HS-5 (cell line): Measurements from ENCODE around the gene TYW1B.
"Not testable (repeated sequence)": the region's sequence is repeated elsewhere in the genome, so short reads cannot be mapped to it uniquely, and the experiment has no call there.

Experiments used
- DNase-seq: peaks from one replicate; pipeline ENCODE4 v3.0.0-alpha.2; 2012; ENCODE audit warnings: low read depth

Gene TYW1B

DNA sequence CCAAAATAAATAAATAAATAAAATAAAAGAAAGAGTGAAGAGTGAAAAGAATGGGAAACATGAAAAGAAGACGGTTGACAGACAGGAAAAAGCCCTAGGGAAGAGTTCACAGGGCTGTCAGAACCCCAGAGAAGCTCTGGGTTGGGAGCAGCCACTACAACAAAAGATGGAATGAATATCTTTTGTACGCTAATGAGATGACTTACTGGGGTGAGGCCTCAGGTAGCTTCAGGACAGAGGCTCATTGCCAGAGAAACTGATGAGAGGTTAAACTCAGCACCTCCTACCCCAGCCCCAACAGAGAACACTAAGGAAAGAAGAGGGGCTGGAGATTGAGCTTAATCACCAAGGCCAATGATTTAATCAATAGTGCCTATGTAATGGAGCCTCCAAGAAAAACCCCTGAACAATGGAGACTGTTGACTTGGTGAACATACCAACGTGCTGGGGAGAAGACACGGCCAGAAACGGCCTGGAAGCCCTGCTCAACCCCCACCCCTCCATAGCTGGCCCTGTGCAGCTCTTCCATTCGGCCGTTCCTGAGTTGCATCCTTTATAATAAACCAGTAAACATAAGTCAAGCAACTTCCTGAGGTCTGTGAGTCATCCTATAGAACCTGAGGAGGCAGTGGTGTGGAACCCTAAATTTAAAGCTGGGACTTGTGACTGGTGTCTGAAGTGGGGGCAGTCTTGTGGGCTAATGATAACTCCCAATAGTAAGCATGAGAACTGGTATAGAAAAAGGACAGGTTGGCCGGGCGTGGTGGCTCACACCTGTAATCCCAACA, 11.4 kb downstream of the TYW1B start:
- DNase-seq: not testable (repeated sequence)

DNA sequence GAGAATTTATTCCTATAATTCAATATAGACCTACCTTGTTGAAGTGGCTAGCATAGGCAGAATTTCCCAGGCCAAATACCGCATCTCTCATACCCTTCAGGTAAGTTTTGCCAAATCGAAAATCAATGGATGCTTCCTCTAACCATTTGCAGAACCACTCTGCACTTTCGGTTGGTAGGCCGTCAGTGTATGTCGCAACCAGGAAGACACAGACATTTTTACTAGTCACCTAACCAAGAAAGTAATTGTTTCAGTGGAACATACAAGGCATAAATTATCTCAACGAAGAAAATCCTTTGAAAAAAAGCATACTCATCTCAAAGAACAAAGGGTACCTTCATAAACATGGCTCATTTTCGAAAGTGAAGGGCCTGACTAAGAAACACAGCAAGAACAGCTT, 17.6 kb downstream of the TYW1B start:
- DNase-seq: not testable (repeated sequence)

DNA sequence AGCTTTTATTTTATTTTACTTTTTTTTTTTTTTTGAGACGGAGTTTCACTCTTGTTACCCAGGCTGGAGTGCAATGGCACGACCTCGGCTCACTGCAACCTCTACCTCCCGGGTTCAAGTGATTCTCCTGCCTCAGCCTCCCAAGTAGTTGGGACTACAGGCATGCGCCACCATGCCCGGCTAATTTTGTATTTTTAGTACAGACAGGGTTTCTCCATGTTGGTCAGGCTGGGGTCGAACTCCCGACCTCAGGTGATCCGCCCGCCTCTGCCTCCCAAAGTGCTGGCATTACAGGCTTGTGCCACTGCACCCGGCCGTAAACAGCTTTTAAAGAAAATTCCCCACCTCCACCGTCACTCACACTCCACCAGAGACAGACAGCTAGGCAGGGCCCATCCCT, 19.5 kb downstream of the TYW1B start:
- DNase-seq: not testable (repeated sequence)

DNA sequence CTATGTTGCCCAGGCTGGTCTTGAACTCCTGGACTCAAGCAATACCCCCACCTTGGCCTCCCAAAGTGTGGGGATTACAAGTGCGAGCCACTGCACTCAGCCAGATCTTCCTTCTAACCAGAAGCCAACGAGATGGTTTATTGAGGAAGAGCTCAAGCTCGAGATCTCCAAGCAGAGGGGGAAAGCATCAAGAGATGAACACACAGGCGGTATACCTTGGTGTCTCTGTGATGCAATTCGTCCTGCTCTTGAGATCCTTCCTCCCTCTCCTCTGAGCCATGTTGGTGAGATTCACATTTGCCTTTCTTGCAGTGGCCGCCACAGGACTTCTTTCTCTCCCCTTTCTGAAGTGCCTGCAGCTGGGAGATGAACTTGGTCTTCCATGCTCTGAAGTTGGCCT, 21.1 kb downstream of the TYW1B start:
- DNase-seq: not testable (repeated sequence)

DNA sequence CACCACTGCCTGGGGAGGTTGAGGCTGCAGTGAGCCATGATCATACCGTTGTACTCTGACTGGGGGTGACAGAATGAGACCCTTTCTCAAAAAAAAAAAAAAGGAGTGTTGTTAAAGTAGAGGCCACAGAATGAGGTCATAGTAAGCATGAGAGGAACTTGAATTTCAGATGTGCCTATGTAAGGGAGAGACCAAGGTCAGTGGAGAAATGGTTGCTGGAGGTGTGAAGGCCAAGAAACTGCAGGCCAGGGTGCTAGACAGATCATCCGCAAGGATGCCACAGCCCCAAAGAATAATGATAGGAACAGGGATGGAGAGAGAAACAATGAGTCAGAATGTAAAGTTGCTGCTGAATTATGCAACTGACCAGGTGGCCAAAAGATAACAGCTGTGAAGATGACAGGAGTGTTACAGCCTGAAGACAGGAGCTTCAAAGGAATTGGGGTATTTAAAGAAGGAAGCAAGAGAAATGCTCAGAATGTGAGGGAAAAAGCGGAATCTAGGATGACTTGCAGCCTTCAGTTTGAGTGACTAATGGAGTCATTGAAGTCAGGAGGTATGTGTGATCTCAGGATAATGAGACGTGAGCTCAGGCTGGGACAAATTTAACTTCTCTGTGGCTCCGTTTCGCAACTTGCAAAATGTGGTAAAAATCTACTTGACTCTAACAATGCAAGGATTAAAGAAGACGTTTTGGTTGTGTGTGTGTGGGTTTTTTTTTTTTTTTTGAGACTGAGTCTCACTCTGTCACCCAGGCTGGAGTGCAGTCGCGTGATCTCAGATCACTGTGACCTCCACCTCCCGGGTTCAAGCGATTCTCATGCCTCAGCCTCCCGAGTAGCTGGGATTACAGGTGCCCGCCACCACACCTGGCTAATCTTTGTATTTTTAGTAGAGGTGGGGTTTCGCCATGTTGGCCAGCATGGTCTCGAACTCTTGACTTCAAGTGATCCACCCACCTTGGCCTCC, 22.2 kb downstream of the TYW1B start:
- peak; percentile 90 for DNase-seq

DNA sequence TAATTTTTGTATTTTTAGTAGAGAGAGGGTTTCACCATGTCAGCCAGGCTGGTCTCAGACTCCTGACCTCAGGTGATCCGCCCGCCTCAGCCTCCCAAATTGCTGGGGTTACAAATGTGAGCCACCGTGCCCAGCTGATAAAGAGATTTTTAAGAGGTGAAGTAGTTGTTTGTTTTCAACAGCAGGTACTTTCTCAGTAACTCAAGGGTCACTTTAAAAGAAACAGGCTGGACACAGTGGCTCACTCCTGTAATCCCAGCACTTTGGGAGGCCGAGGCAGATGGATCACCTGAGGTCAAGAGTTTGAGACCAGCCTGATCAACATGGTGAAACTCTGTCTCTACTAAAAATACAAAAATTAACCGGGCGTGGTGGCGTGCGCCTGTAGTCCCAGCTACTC, 24.2 kb downstream of the TYW1B start:
- not testable (repeated sequence) for DNase-seq

DNA sequence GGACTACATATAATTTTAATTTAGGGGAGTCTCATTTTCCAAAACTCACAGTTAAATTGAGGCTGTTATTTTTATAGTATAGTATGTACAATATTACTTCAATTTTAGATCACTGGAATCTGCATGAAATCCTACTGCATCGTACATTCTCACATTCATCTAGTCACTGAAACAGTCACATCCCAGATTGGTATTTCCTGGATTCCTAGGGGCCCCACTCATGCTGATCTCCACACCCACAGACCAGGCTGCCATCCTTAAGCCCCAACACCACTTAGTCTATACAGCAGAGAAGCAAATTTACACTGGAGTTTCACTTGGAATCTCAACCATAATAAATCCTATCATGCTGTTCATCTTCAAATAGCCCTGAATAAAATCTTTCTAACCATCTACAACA, 26.4 kb downstream of the TYW1B start:
- DNase-seq: not testable (repeated sequence)

DNA sequence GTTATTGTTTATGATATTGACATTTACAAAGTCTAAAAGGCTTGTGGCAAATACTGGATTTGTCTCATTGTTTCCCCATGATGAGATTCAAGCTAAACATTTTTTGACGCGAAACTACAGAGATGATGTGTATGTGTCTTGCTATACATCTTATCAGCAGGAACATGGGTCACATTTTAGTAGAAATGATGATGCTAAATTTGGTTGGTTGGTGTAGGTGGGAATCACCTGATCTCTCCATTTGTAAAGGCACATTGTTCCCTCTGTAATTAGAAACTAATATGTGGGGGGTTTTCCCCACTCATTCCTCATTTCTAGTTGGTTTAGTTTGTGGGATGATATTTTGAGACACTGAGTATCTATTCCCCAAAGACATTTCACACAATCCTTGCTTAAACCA, 32.6 kb downstream of the TYW1B start:
- DNase-seq: not testable (repeated sequence)

DNA sequence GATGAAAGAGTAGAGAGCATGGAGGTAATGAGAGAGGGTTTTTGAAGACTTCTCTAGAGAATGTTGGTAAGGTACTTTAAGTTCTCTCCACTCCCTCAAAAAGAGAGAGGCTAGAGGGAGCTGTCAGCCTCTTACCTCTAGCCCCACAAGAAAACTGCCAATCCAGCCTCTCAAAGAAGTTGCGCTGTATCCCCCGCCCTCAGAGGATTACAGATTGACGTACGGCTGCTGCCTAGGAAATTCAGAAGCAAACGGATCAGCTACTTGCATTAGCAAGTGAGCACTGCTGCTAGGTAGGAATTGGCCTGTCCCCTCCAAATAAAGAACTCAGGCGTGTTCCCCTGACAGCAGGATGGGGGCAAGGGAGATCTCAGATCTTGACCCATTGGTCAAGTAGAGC, 34.2 kb downstream of the TYW1B start:
- DNase-seq: no peak

DNA sequence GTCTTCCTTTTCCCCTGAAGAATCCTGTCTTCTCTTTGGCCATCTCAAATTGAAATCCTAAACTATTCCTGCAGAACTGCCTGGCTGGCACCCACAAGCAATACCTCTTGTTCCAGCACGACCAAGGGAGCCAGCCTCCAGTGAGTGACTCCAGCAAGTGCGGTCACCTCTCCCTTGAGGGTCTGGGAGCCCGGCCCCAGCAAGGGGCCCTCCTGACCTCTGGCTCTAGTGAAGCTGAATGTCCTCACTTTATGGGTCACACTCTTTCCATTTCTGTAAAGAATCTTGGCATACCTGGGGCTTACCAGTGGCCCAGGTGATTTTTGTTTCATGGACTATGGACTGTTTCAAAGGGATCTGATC, 37.3 kb downstream of the TYW1B start:
- DNase-seq: not testable (repeated sequence)

DNA sequence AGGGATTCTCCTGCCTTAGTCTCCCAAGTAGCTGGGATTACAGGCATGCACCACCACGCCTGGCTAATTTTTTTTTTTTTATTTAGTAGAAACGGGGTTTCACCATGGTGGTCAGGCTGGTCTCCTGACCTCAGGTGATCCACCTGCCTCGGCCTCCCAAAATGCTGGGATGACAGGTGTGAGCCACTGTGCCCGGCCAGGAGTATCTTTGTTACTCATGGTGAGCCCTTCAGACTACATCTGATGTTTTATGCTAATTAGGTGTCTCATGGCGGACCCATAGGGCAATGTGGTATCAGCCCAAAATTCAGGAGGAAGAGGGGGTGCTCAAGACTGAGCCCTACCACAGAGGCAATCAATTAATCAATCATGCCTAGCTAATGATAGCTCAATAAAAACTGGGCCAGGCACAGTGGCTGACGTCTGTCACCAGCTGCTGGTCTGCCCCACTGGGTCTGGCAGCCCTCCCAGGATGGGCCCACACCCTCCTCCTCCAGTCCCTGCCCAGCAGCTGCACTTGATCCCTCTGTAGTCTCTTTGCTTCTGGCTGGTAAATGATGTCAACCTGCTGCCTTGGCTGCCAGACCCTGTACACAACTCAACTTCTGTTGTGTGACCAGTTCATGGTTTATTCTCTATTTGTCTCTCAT, 37.8 kb downstream of the TYW1B start:
- not testable (repeated sequence) for DNase-seq

DNA sequence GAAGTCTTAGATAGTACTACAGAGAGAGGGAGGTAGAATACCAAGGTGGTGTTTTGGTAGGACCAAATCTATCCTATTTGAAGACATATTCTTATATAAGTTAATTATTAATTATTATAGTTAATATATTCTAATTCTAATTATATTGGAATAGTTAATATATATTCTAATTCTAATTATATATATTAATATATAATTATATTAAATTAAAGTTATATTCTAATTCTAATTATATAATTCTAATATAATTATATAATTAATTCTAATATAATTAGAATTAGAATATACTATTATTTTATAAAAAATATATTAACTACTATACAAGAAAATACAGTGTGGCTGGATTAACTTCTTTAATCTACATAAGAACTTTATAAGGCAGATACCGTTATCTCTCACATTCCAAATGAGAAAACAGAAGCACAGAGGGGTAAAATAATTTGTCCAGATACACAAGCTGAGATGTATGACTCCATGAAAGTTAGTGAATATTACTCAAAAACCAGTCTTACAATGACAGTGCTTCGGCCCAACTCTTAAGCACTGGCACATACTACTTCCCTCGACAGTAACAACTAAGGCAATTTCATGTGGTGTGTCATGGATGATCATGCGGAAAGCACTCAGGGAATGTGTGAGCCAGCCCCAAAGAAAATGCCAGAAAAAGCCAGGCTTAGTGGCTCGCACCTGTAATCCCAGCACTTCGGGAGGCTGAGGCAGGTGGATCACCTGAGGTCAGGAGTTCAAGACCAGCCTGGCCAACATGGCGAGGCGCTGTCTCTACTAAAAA, 42.6 kb downstream of the TYW1B start:
- DNase-seq: peak; percentile 60

DNA sequence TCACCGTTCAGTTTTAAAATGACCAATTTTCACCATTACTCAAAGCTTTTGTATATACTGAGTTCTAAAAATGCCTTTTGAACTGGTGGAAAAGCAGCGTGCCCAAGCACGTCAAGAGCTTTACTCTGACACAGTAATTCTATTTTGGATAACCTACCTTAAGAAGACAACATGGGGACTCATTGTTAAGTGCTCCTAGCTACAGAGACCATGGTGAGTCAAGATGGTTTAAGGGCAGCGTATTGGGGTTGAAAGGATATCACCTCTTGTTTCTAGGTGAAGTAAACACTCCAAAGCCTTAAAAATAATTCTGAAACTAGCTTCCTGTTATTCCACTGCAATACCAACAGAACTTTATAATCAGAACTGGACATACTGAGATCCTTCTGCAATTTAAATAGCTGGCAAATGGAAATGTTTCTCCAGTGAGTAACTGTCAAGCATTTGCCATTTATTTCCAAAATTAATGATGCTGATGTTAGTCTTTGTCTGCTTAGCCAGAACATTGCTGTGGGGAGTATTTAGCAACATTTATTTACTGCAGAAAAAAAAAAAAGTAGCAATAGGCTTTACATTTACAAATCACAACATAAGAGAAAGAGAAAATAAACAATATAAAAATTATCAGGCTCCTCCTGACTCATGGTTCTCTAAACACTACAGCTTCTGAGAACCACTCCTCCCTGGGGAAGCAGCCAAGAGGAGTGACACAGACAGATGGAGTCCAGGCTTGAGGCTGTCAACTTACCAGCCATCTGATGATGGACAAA, 44.2 kb downstream of the TYW1B start:
- DNase-seq: peak; percentile 46

DNA sequence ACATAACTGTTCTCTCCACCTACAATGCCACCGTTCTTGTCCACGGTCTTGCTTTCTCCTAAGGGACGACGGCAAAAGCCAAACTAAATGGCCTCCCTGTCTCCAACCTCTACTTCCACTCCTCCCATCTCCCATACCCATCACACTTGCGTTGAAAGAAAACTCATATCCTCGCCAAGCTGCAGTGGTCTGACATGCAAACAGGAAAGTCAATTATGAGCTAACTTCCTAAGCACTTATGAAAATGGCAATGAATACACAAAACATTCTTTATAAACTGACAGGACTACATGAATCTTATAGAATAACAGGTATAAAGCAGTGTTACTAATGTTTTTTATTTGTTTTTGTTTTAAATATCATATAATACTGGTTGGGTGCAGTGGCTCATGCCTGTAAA, 46.4 kb downstream of the TYW1B start:
- DNase-seq: no peak

DNA sequence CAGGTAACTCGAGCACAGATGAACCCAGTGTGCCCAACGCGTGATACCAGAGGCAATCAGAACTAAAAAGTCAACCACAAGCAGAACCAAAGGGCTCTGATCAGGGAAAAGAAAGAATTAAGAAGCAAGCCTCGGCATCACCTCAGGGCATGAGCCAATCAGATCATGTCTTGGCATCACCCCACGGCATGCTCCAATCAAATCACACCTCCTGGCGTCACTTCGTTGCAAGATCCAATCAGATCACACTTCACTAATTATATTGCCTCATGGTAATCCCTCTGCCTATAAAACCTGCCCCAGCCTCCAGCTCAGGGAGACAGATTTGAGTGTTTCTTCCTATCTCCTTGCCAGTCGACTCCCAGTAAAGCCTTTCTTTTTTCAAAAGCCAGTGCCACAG, 46.8 kb downstream of the TYW1B start:
- DNase-seq: no peak

DNA sequence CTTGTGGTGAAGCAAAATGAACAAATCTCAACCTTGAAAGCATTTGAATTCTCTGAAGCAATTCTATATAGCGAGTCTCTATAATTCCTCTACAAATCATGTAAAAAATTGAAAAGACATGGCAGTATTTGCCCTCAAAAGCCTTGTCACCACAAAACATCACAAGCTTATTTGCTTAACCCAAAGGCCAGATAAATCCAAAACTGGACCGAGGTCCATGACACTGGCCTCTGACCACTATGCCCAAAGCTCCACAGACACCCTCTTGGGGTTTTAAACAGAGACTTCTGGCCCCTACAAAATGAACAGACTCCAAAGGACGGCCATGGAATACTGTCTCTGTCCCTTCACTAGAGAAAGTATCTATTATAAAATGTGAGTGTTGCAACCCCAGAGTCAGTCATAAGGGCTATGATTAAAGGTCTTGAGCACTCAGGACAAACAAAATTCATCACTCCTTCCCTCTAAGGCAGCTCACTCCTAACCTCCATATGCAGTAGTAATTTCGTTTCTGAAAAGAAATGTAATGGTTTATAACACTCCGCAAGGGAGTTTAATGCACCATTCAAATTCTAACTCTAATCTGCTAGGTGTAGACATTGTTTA, 47.6 kb downstream of the TYW1B start:
- DNase-seq: not testable (repeated sequence)

DNA sequence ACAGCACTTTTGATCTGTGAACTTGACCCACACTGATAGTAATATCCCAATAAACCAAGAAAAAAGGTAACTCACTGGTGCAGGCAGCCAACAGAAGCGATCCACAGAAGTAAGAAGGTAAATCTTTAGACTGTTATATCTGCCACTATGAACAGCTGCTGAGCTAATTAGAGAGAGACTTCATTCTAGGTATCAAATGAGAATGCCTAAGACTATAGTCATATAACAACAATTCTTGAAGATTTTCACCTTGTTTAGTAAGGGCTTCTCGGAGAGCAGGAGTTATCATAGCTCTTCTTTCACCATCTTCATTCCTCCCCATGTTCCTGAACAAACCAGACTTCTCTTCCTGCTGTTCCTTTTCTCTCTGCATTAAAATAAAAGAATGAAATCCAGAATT, 50.8 kb downstream of the TYW1B start:
- not testable (repeated sequence) for DNase-seq

DNA sequence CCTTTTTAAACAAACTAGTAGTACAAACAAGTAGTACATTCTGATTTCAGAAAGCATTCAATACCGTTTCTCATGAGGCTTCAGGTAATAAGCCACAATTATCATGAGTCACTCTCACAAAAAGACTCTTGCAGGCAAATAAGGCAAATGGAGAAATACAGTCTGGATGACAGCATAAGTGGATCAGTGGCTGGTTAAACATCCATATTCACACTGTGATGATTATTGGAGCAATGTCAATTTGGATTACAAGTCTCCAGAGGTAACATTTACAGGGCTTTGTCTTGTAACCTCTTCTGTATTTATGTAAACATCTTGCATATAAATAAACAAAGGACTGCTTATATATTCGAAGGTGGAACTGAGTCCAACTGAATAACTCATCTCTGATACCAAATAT, 55.4 kb downstream of the TYW1B start:
- DNase-seq: not testable (repeated sequence)

DNA sequence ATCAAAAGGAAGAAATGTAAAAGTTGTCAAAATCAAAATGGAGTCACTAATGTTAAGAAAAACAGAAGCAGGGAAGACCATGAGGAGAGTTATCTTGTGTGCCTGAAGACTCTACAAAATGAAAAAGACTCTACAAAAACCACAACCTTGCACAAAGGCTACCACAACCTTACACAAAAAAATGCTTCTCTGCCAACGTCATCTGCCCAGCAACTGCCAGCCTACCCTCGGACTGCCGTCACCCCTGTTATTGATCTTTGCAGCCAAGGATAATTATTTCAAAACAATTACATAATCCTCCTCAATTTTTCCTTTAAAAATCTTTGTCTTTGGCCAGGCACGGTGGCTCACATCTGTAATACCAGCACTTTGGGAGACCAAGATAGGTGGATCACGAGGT, 61.0 kb downstream of the TYW1B start:
- not testable (repeated sequence) for DNase-seq

DNA sequence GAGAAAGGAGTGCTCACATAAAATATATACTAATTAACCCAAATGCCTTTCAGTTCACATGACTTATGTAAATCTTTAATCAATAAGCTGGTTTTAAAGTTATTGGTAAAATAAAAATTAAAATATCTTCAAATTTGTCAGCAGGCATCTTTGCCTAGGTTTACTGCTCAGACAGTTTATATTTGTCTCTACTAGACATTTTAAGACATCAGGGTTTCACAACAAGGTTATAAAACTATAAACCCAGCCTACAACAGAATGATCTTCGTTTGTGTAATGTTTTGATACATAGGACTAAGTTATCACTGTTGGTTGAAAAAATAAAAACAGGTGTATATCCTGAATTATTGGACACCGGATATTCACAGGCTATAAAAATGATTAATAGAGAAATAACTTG, 67.4 kb downstream of the TYW1B start:
- no peak for DNase-seq

DNA sequence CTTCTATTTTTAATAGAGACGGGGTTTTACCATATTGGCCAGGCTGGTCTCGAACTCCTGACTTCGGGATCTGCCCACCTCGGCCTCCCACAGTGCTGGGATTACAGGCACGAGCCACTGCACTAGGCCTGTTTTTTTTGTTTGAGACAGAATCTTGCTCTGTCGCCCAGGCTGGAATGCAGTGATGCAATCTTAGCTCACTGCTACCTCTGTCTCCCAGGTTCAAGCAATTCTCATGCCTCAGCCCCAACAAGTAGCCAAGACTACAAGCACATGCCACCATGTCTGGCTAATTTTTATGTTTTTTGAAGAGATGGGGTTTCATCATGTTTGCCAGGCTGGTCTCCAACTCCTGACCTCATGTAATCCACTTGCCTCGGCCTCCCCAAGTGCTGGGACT, 73.7 kb downstream of the TYW1B start:
- DNase-seq: no peak
